ENCODE results near the gene ONECUT3.

DNA sequence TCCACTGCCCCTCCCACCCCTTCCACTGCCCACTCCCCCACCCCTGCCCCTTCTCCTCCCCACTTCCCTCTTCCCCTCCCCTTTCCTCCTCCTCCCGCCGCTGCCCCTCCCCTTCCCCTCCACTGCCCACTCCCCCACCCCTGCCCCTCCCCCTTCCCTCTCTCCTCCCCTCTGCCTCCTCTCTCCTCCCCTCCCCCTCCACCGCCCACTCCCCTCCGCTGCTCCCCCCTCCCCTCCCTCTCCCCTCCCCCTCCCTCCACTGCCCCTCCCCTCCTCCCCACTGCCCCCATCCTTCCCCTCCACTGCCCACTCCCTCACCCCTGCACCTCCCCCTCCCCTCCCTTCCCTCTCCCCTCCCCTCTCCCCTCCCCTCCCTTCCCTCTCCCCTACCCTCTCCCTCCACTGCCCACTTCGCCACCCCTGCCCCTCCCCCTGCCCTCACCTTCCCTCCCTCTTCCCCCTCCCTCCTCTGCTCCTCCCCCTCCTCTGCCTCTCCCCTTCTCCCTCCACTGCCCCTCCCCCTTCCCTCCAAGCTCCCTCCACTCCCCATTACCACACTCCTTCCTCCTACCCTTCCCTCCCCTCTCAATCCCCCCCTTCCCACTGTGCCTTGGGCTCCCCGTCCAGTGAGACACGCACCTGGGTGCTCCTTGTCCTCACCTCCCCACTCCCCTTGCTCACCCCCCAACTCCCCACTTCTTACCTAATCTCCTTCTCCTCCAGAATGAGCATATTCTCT is 36.9 kb downstream of the ONECUT3 start:
- TF ChIP-seq POLR2A (IDR thresholded peaks at IDR 0.05) = no peak
- TF ChIP-seq, protein P1, sequence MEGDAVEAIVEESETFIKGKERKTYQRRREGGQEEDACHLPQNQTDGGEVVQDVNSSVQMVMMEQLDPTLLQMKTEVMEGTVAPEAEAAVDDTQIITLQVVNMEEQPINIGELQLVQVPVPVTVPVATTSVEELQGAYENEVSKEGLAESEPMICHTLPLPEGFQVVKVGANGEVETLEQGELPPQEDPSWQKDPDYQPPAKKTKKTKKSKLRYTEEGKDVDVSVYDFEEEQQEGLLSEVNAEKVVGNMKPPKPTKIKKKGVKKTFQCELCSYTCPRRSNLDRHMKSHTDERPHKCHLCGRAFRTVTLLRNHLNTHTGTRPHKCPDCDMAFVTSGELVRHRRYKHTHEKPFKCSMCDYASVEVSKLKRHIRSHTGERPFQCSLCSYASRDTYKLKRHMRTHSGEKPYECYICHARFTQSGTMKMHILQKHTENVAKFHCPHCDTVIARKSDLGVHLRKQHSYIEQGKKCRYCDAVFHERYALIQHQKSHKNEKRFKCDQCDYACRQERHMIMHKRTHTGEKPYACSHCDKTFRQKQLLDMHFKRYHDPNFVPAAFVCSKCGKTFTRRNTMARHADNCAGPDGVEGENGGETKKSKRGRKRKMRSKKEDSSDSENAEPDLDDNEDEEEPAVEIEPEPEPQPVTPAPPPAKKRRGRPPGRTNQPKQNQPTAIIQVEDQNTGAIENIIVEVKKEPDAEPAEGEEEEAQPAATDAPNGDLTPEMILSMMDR (IDR thresholded peaks at IDR 0.05) = no peak
